A204.1 (cell line): ENCODE data around the gene ARL8A.
"Not testable (repeated sequence)": the region's sequence is repeated elsewhere in the genome, so short reads cannot be mapped to it uniquely, and the experiment has no call there.

Source experiments
- FAIRE-seq: peaks from 2 replicates; lab custom pipeline; 2012; peaks lifted over from hg19 to GRCh38; lab: Jason Lieb, UNC

ARL8A gene

GRCh38 chr1:202173993-202174392 lies 29.5 kb upstream of the ARL8A start:
- no peak for FAIRE-seq

- no peak for FAIRE-seq
Measured at GRCh38 chr1:202172015-202172355, 27.4 kb upstream of the ARL8A start.

DNA sequence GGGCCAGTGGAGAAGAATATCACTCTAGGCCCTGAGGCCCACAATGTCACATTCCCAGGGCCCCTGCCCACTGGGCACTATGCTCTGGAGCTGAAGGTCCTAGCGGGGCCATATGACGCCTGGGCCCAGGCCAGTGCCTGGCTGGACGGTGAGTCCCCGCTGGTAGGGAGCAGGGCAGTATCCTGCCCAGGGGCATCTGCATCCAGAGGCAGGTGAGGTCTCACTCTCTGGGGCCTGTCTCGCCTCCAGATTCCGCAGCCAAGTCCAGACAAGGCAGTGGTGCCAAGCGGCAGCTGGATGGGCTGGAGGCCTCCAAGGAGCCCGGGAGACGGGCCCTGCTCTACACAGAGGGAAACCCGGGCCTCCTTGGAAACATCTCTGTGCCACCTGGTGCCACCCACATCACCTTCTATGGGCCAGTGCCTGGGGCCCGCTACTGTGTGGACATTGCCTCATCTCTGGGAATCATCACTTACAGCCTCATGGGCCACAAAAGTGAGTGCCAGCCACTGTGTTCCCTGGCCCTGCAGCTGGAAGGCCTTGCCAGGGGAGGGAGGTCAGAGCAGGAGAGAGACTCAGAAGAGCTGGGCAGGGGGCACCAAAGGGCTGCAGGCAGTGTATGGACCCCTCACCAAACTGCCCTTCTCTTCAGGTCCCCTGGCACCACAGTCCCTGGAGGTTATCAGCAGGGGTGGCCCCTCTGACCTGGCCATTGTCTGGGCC lies 26.9 kb upstream of the ARL8A start:
- no peak for FAIRE-seq

- no peak for FAIRE-seq
Measured at GRCh38 chr1:202170726-202171125, 26.2 kb upstream of the ARL8A start.

DNA sequence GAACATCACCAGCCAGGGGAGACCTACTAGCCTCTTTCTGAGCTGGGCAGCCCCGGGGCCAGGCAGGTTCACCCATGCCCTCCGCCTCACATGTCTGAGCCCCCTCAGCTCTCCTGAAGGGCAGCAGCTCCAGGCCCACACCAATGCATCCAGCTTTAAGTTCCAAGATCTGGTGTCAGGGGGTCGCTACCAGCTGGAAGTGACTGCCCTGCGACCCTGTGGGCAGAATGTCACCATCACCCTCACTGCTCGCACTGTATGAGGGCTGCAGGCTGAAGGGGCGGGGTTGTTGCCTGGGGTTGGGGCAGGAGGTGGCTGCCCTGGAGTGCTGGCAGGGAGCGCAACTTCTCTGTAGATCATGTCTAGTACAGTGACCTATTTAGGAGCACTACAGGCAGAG lies 24.3 kb upstream of the ARL8A start:
- no peak for FAIRE-seq

DNA sequence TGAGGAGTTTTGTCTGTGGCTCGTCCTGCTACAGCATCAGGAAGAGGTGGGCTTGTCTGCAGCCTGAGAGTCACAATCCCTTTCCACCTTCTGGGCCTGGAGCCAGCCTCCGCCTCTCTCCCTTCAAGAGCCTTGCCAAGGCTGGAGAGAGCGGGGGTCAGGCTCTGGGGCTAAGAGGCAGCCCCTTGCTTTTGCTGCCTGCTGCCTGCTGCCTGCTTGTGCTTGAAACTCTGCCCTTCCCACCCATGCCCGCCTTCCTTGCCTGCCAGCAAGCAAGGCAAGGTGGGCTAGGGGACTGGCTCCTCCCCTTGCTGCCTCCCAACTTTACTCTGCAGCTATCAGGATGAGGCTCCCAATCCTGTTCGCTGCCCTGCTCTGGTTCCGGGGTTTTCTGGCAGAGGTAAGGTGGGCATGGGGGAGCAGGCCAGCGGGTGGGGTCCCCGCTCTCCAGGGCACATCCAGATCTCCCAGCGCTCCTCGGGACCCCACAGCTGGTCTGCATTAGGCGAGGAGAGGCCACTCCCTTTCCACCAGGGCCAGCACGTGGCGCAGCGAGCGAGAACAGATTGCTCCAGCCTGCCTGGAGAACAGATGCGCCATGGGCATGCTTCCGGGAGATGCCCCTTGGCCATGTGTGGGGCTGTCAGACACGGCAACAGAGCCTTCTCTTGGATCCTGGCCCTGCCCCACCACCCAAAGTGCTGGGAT lies 23.3 kb upstream of the ARL8A start:
- FAIRE-seq, result no peak

GRCh38 chr1:202167054-202167453 lies 22.5 kb upstream of the ARL8A start:
- not testable (repeated sequence) for FAIRE-seq

DNA sequence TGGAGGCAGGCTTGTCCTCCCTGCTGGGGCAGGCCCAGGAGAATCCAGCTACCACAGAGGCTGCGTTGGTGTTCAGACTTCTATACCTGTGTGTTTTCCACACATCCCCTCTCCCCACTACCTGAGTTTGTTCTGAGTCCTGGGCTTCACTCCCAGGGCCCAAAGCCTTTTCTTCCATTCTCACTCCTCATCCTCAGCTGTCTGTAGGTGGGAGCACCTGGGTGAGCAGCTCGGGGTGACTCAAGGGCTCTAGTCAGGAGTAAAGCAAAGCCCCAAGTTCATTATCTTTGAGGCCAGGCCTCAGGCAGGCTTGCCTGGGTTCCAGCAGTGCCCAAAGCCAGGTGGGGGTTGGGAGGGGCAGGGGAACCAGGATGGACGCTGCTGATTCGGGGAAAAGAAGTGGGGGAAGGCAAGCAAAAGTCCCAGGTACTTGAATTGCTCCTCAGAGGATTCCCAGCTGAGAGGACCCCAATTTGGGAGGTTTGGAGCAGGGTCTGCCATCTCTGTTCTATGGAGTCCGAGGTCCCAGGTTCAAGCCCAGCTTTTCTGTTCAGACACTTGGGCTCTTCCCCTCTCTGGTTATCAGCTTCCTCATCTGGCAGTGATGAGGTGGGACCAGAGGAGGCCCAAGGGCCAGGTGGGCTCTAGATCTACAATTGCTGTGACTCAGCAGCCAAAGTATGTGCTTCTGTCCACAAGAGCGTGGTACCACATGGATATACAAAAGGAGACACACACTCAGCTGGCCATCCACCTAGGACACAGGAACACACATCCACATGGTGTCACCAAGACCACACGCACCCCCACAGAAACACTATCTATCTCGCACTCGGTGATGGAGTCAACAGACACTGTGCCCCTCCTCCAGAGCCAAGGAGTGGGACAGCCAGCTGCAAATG lies 21.7 kb upstream of the ARL8A start:
- no peak for FAIRE-seq

GRCh38 chr1:202165267-202165941 lies 20.9 kb upstream of the ARL8A start:
- no peak for FAIRE-seq

GRCh38 chr1:202164271-202165037 lies 19.9 kb upstream of the ARL8A start:
- FAIRE-seq, result no peak

DNA sequence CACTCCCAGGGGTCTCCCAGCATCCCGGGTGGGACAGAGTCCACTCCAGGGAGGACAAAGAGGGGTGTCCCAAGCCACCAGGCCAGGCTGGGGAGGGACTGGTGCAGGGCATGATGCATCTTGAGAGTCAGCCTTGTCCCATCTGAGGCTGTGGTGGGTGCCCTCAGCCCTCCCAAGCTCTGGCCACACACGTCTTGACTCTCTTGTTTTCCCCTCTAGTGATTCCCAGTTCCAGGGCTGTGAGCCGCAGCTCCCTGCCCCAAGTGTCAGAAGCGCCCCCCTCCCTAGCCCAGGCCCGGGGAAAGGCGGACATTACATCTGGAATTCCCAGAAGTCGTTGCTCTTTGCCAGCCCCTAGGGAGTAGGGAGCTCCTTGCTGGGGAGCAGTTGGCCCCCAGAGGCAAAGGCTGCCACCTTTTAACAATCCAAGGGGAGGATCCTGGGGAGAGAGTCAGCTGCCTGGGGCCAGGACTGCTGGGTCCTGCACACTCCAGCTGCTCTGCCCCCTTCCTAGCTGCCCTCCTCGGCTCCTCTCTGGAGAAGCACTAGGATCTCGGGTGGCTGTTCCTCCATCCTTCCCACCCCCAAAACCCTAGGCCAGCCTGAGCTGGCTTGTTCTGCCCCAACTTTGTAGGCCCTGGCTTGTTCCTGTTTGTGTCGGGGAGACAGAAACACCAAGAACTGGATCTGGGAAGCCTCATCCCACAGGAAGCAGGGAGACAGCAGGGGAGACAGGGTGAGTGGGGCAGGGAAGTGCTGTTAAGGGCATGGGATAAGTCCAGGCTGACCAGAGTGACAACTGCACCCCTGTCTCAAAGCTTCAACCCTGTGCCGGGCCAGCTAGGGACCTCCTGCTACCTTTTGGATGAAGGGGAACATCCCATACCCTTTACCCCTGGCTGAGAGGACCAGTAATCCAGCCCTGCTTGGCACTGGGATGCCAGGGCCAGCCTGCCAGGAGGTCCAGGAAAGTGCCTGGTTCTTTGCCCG lies 19.0 kb upstream of the ARL8A start:
- FAIRE-seq, result no peak

- no peak for FAIRE-seq
Measured at GRCh38 chr1:202162418-202163280, 18.1 kb upstream of the ARL8A start.

GRCh38 chr1:202162047-202162417 lies 17.5 kb upstream of the ARL8A start:
- FAIRE-seq, result no peak

DNA sequence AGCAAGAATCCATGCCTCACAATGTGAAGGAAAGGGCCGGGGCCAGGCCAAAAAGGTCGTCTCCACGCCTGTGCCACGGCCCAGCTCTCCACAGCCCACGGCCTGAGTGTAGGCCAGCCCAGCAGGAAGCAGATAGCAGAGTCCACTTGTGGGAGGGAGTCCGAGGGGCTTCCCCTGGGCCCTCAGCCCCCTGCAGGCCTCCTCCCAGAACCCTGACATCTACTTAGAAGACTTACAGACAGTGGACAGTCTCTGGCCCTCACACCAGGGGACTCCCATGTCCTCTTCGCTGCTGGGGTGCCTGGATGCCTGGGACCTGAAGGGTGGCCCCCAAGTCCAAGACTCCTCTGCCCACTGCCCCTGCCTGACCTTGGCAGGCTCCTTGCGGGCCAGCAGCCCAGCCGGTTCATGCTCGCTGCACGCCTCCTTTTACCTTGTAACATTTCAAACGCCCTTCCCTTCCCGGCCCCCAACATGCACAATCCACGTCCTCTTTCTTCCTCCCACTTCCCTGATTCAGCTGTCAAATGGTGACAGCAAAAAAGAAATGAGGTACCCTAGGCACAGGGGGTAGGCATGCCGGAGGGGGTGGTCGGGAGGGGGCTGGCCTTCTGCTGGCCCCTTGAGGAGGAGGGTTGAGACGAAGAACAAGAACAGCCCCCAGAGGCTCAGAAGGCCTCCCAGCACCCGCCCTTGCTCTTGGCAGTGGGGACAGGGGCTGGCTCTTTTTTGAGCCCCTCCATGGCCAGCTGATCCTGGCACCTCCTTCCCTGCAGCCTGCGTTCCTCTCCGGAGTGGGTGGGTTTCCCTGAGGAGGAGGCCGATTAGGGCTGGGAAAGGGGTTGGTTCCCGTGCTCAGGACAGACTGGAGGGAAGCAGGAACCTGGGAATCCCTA lies 16.9 kb upstream of the ARL8A start:
- FAIRE-seq, result no peak

GRCh38 chr1:202160377-202160940 lies 15.9 kb upstream of the ARL8A start, which contains the start of gene PTPN7:
Gene PTPN7, minus strand, starts transcription at chr1:202160602. Its CDS starts 1,200 bp downstream, at chr1:202159402.
- no peak for FAIRE-seq

DNA sequence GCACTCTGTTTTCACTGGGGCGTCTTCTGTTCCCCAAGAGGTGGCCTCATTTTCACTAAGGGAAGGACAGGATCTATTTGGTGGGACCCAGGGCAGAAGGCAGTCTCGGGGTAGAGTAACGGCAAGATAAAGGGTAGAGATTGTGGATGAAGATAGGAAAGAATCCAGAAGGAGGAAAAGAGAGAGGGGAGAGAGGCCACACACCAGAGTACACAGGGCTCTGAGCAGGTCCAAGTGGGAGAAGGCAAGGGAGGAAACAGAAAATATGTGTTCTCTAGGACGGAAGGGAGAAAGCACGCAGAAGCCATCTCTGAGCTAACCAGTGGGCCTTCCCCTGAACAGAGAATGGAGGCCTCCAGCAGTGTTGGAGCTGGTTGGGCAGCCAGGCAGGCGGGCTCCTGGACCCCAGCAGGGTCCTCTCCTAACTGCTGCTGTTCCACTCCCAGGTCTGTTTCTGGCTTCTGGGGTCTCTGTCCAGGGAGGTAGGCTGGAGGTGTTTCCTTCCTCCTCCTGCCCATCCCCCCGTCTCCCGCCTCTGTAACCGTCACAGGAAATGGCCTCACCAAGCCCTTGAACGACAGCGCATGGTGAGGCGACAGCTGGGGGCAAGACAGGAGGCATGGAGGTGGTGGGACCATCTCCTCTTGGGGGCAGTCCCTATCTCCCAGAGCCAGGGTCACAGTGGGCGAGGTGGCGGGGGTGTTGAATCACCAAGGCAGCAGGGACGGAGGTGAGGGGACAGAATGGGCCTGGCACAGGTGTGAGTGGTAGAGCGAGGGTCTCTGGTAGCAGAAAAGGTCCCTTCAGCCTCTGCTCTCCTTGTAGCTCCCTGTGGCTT lies 15.2 kb upstream of the ARL8A start:
- FAIRE-seq, result no peak
